ENCODE data around the gene RAD51D.
"Not testable (repeated sequence)": the region's sequence is repeated elsewhere in the genome, so short reads cannot be mapped to it uniquely, and the experiment has no call there.

RAD51D gene

DNA sequence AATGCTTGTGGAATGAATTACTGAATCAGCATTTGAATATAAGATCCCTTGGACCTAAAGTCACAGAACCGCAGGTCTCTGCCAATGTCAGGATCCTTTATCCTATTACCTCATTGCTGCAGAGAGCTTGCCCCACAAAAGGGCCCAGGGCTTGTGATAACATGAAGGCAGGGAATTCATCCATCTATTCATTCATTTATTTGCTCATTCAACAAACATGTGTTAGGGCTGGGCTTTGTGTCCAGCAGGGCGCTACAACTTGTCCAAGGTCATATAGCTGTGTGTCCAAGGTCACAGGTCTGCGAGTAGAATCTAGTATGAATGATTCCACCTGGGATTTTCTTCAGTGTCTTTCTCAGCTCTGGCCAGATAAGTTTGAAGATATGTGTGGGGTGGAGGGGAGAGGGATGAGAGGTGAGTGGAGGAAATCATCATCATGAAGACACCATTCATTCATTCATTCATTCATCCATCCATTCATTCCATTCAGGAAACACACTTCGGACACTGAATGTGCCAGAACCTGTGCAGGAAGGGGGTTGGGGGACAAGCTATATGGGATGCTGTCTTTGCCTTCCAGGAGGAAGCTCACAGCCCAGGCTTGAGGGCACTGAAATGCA lies 26.7 kb upstream of the RAD51D start:
- no peak for DNase-seq
- in situ Hi-C loops (cut with HindIII; ENCODE audit: low pct_ligation_motif_present, low pct_unique_long_range_greater_than_20kb, low sequenced_read_pairs), result no loop called here

DNA sequence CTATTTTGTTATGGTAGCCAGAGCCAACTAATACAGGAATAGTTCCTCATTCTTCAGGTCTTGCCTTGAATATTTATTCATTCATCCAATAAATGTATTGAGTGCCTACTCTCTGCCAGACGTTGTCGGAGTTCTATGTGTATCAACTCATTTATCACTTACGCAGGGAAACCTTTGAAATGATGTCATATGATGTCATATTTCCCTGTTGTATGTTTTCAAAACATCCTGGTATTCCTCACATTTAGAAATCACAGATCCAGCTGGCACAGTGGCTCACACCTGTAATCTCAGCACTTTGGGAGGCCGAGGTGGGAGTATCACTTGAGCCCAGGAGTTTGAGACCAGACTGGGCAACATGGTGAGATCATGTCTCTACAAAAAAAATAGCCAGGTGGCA lies 25.2 kb upstream of the RAD51D start:
- DNase-seq, result no peak
- in situ Hi-C loops (cut with HindIII; ENCODE audit: low pct_ligation_motif_present, low pct_unique_long_range_greater_than_20kb, low sequenced_read_pairs), result no loop called here

DNA sequence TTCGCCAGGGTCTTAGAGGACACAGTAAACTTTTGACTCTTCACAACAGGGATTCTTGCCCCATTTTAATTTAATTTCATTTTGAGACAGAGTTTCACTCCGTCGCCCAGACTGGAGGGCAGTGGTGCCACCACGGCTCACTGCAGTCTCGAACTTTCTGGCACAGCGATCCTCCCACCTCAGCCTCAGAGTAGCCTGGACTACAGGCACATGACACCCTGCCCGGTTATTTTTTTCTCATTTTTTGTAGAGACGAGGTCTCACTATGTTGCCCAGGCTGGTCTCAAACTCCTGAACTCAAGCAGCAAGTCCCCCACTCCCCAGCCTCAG lies 22.8 kb upstream of the RAD51D start:
- no peak for DNase-seq
- in situ Hi-C loops (cut with HindIII; ENCODE audit: low pct_ligation_motif_present, low pct_unique_long_range_greater_than_20kb, low sequenced_read_pairs), result no loop called here

DNA sequence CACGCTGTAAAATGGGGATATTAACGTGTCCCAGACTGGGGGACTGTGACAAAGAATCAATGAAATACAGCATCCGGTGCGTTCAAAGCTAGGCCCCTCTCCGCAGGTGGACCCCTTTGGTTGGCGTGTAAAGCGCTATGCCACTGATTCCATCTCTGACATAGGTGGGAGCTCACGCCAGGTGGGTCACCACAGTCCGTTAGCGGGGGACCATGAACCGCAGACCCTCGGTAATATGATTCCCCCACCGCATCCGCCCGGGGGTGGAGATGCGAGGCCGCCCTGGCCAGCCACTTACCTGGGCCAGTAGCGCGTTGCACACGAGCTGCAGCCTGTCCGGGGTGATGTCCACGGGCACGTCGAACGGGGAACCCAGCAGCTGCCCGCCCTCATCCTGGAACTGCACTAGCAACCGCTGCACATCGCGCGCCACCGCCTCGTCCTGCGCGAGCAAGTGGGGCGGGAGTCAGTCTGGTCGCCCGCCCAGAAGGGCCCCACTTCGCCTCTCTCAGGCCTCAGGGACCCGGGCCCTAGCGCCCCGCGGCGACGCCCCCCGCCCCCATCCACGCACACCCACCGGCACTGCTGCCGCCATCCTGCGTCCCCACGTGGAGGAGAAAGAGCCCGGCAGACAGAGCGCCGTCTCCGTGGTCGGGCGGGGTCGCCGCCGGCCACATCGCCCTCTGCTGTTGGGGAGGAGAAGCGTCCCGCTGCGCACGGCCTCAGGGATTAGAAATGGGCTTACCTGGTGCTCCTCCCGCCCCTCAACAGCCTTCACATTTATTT lies 22.2 kb upstream of the RAD51D start, which contains the start of gene NLE1:
Gene NLE1, minus strand, starts transcription at position 623 of the 786 bp plus-strand sequence. Its CDS starts 28 bp downstream, at position 595.
- DNase-seq, result peak; percentile 78
- in situ Hi-C loops (cut with HindIII; ENCODE audit: low pct_ligation_motif_present, low pct_unique_long_range_greater_than_20kb, low sequenced_read_pairs), result no loop called here

DNA sequence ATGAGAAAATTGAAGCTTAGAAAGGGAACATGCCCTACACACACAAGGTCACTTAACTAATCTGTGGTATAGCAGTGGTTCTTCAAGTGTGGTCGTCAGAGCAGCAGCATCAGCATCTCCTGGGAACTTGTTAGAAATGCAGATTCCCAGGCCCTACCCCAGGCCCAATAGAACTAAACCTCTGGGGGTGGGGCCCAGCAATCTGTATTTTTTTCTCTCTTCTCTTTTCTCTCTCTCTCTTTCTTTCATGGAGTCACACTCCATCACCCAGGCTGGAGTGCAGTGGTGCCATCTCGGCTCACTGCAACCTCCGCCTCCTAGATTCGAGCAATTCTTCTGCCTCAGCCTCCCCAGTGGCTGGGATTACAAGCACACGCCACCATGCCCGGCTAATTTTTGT lies 18.6 kb upstream of the RAD51D start:
- no peak for DNase-seq
- in situ Hi-C loops (cut with HindIII; ENCODE audit: low pct_ligation_motif_present, low pct_unique_long_range_greater_than_20kb, low sequenced_read_pairs), result no loop called here

DNA sequence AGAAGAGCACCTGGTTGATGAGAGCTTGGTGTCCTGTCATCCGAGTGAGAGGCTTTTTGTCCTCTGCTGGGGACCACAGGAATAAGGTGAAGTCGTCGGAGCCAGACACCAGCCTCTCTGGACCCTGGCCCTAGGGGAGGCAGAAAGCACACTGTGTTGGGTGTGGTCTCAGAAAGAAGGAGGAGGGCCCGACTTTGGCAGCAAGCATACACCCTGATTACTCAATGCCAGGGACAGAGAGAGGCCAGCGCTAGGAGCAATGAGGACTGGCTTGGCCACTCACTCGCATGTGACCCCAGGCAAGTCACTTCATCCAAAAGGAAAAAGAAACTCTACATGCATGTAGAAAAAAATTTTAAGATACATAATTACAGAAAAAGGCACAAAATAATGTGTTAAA lies 15.7 kb upstream of the RAD51D start:
- DNase-seq, result no peak
- in situ Hi-C loops (cut with HindIII; ENCODE audit: low pct_ligation_motif_present, low pct_unique_long_range_greater_than_20kb, low sequenced_read_pairs), result no loop called here

DNA sequence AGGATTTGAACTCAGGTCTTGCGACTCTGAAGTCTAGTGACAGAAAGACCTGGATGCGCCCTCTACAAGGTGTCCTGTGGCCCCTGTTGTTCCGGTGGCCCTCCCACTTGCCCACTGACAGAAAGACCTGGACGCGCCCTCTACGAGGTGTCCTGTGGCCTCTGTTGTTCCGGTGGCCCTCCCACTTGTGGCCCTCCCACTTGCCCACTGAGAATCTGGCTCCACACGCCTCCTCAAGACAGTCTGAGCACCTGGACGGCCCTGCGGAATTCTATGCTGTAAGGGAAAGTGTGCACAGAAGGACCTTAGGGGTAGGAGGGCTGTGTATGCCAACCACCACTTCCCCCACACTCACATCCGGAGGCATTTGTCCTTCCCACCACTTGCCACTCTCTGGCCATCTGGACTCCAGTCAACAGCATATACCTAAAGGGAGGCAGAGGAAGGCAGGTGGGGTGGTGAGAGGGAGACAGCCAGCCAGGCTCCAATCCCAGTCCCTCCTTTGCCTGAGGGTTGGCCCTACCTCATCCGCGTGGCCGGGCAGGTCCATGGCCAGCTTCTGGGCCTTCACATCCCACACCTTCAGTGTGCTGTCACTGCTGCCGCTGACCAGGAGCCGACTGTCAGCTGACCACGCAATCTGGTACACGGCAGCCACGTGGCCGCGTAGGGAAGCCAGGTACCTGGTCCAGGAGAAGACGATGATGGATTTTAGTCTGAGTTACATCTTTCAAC lies 13.3 kb upstream of the RAD51D start:
- in situ Hi-C loops (cut with HindIII; ENCODE audit: low pct_ligation_motif_present, low pct_unique_long_range_greater_than_20kb, low sequenced_read_pairs), result no loop called here
- no peak for DNase-seq

DNA sequence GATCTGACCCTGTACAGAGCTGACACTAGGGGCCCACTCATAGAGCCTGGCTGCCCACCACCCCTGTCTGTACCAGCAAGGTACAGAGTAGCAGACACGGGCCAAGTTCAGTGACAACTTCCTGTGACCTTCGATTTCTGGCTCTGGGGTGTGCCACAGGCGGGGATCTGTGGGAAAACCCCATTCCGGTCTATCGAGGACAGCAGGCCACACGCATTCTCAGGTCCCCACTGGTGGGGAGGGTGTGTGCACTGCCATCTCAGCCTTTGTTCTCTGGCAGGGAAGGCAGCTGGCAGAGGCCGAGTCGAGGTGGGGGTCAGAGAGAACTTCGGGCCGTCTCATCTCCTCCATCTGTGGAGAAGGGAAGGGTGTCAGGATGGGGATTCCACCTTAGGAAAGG lies 12.4 kb upstream of the RAD51D start:
- DNase-seq, result no peak
- in situ Hi-C loops (cut with HindIII; ENCODE audit: low pct_ligation_motif_present, low pct_unique_long_range_greater_than_20kb, low sequenced_read_pairs), result no loop called here

DNA sequence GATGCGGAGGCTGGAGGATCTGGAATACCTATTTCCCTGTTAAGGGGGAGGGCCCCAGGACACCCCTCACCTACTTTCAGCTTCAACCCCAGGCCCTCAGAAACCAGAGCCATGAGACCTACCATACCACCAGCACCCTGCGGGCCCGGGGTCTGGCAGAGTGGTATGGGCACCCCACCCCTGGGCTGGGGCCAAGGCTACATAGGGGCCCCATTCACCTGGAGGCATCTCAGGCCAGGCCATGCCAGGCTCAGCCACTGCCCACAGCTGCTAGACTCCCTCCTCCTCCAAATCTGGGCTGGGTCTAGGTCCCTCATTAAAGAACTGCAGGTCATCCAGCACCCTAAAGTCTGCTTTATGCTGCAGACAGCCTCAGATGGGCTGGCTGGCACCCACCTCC lies 10.7 kb upstream of the RAD51D start:
- DNase-seq, result no peak
- in situ Hi-C loops (cut with HindIII; ENCODE audit: low pct_ligation_motif_present, low pct_unique_long_range_greater_than_20kb, low sequenced_read_pairs), result no loop called here

DNA sequence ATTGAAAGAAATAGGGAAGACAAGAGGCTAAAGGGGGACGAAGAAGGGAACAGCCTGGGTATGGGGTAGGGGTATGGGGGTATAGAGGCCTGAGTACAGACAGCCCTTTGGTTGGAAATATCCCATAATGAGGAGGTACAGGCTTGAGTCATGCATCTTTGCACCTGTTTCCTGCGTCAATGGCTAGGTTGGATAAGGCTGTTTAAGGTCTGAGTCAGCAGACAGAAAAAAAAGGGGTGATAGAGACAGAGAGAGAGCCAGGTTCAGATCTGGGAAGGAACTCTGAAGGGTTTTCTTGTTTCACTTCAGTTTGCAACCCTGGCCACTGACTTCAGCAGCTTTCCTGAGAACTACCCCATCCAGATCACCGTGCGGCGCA lies 10.3 kb upstream of the RAD51D start:
- in situ Hi-C loops (cut with HindIII; ENCODE audit: low pct_ligation_motif_present, low pct_unique_long_range_greater_than_20kb, low sequenced_read_pairs), result no loop called here

DNA sequence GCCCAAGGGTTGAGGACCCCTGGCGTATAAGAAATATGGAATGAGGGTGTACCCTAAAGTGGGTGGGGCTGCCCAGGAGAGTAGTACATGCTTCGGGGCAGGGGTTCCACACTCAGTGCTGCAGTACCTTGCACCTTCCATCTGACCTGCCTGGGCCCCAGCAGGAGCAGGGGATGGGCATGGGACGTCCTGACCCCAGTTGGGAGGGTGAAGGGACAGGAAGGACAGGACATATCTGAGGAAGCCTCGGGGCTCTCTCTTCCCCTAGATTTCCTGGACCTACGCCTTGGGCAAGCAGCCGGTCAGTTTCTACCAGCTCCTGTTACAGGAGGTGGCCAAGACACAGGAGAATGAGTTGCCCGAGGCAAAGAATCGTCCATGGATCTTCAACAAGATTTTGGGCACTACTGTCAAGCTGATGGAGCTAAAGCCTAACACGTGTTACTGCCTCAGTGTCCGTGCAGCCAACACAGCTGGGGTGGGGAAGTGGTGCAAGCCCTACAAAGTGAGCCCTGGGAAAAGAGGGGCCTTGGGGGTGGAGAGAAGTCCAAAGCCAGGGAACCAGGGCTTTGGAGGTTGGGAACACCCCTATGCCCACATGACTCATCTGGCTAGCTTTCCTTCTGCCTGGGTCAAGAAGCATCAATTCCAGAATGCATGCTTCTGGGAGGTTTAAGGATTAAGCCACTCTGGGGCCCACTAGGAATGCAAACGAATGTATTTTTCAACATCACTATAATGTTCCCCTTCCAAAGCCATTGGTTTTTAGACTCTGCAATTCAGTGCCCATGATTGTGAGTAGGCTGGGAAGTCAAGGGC lies 9.7 kb upstream of the RAD51D start:
- in situ Hi-C loops (cut with HindIII; ENCODE audit: low pct_ligation_motif_present, low pct_unique_long_range_greater_than_20kb, low sequenced_read_pairs), result no loop called here
- peak; percentile 36 for DNase-seq

More for the DNA sequence above, 10.3 kb upstream of the RAD51D start:
- DNase-seq, result peak; percentile 42

DNA sequence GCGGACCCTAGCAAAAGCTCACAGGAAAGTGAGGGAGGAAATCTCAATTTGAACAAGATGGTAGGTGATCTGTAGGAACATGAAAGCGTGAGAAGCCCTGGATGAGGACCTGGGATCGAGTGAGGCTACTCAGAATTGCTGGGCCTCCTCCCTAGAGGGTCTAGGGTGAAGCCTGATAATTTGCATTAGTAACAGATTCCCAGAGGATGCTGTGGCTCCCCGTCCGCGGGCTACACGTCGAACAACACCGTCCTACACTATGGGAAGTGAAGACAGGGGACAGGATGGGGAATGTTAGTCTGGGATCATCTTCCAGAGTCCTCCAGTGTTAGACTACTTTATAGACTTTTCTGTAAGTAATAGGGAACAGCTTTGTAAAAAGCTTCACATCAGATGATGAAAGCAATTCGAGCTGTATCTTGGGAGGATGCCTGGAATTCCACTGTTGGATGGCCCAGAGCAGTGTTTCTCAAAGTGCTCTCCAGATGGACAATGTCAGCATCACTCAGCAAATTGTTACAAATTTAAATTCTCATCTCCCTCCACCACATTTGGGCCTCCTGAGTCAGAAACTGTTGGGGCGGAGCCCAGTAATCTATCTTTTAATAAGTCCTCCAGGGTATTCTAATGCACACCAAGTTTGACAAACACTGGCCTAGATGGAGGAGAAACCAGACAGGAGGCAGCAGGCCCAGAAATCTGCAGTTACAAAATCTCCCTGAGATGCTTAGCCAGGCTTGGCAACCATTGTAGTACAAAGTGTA lies 8.3 kb upstream of the RAD51D start:
- in situ Hi-C loops (cut with HindIII; ENCODE audit: low pct_ligation_motif_present, low pct_unique_long_range_greater_than_20kb, low sequenced_read_pairs), result no loop called here
- DNase-seq, result no peak

DNA sequence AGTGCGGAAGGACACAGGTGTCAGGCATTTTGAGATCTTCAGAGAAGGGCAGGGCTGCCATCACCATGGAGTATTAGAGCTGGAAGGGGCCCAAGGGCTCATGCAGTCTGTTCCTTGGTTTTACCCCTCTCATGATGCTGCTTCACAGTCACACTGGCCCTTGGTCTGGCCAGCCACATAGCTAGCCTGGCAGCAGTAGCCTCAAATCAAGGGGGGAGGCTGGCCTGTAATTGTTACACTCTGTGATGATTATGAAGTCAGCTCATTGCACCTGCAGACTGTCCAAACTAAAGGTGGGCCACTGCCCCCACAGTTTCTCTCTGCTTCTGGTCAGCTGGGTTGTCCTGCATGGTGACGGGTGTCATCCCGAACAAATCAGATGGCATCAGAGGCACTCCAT lies 1.7 kb upstream of the RAD51D start, which contains the start of gene FNDC8:
Gene FNDC8, plus strand, starts transcription at position 301 of the 400 bp plus-strand sequence. Its CDS starts 79 bp downstream, at position 380.
- in situ Hi-C loops (cut with HindIII; ENCODE audit: low pct_ligation_motif_present, low pct_unique_long_range_greater_than_20kb, low sequenced_read_pairs), result no loop called here
- no peak for DNase-seq

DNA sequence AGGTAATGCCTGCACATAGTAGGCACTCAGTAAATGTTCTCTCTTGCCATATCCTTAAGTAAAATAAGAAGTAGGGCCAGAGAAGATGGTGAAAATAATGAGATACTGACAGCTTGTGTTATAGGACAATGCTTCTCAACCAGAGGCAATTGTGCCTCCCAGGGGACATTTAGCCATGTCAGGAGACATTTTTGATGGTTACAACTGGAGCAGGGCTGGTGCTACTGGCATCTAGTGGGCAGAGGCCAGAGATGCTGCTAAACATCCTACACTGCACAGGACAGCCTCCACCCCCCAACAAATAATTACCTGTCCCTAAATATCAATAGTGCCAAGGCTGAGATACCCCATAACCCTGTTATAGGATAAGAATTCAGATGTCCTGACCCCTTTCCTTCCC lies 1.7 kb downstream of the RAD51D start:
- in situ Hi-C loops (cut with HindIII; ENCODE audit: low pct_ligation_motif_present, low pct_unique_long_range_greater_than_20kb, low sequenced_read_pairs), result no loop called here

DNA sequence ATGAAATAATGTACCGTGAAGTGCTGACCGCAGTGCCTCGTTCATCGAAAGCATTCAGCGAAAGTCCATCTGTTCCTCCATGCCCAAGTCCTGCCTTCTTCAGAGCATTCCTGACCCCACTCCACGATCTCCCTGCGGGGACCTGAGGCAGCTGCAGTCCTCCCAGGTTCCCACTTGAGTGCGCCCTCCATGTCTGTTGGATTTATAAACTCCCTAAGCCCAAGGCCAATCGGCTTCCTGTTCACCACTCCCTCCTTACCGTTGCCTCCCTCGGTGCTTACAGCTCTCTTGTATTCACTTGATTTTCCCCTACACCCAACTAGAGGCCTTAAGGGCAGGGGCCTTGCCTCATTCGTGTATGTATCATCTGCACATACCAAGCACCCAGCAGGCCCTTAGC lies 2.8 kb downstream of the RAD51D start:
- no peak for DNase-seq
- in situ Hi-C loops (cut with HindIII; ENCODE audit: low pct_ligation_motif_present, low pct_unique_long_range_greater_than_20kb, low sequenced_read_pairs), result no loop called here

More for the DNA sequence above, 1.7 kb downstream of the RAD51D start:
- DNase-seq, result peak; percentile 50

DNA sequence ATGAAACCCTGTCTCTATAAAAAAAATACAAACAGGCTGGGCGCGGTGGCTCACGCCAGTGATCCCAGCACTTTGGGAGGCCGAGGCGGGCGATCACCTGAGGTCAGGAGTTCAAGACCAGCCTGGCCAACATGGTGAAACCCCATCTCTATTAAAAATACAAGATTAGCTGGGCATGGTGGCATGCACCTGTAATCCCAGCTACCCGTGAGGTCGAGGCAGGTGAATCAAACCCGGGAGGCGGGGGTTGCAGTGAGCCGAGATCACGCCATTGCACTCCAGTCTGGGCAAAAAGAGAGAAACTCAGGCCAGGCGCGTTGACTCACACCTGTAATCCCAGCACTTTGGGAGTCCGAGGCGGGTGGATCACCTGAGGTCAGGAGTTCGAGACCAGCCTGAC lies 8.9 kb downstream of the RAD51D start:
- not testable (repeated sequence) for DNase-seq

DNA sequence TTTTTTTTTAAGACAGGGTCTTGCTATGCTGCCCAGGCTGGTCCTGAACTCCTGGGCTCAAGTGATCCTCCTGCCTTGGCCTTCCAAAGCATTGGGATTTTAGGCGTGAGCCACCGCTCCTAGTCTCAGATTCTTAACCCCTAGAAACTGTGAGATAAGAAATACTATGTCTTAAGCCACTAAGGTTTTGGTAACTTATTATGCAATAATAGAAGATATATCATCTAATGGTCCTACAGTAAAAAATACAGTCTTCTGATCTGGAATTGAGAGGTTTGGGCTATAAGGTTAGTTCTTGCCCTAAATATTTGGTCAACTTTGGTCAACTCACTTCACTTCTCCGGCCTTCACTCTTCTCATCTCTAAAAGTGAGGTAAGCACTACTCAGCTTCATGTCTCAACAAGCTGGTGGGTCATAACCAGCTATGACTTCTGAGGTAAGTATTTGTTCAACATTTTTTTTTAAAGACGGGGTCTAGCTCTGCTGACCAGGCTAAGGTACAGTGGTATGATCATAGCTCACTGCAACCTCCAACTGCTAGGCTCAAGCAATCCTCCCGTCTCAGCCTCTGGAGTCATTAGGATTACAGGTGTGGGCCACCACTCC lies 14.7 kb downstream of the RAD51D start:
- no peak for DNase-seq
- in situ Hi-C loops (cut with HindIII; ENCODE audit: low pct_ligation_motif_present, low pct_unique_long_range_greater_than_20kb, low sequenced_read_pairs), result no loop called here

More for the DNA sequence above, 8.9 kb downstream of the RAD51D start:
- in situ Hi-C loops (cut with HindIII; ENCODE audit: low pct_ligation_motif_present, low pct_unique_long_range_greater_than_20kb, low sequenced_read_pairs), result not testable (repeated sequence)

DNA sequence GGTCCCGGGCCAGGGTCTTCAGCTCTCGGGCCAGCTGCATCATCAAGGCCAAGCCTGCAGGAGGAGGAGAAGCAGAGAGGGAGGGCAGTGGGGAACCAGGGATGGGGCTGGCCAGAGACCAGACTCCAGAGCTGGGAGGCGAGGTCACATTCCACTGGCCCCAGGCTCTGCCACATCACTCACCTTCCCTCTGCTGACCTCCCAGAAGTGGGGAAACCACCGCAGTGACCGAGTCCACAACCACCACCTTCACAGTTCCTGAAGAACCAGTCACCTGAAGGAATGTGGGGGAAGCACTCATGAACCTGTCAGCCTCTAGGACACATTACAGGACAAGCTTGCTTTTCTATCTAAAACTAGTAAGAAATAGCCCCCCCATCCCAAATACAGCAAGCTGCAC lies 16.4 kb downstream of the RAD51D start:
- DNase-seq, result no peak
- in situ Hi-C loops (cut with HindIII; ENCODE audit: low pct_ligation_motif_present, low pct_unique_long_range_greater_than_20kb, low sequenced_read_pairs), result no loop called here

All from ACHN (cell line).